CD4-positive, alpha-beta T cell treated with Interferon alpha-2 for 1 hour (primary cell): ENCODE results near the gene SFXN5.
"Not testable (repeated sequence)": the region's sequence is repeated elsewhere in the genome, so short reads cannot be mapped to it uniquely, and the experiment has no call there.

Experiments
- DNase-seq, 2 donors: peaks; one replicate each; pipeline ENCODE4 v3.0.0-alpha.2; 2020 to 2022

The SFXN5 gene

GRCh38 chr2:73078457-73079411 lies 7.2 kb upstream of the SFXN5 start:
- no peak for DNase-seq

DNA sequence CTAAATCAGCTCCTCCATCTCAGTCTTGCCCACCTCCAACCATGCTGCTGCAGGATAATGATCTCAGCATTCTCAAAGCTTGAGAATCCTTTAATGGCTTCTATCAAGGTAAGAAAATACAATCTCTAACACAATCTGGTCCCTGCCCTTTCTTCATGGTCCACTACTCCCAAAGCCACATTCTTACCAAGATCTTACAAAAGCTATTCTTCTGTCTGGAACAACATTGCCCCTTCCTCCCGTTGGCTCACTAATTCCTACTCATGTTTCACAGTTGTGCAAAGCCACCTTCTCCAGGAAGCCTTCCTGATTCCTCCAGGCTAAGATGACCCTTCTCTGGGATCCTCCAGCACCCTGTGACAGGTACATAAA lies 5.9 kb upstream of the SFXN5 start:
- no peak for DNase-seq

DNA sequence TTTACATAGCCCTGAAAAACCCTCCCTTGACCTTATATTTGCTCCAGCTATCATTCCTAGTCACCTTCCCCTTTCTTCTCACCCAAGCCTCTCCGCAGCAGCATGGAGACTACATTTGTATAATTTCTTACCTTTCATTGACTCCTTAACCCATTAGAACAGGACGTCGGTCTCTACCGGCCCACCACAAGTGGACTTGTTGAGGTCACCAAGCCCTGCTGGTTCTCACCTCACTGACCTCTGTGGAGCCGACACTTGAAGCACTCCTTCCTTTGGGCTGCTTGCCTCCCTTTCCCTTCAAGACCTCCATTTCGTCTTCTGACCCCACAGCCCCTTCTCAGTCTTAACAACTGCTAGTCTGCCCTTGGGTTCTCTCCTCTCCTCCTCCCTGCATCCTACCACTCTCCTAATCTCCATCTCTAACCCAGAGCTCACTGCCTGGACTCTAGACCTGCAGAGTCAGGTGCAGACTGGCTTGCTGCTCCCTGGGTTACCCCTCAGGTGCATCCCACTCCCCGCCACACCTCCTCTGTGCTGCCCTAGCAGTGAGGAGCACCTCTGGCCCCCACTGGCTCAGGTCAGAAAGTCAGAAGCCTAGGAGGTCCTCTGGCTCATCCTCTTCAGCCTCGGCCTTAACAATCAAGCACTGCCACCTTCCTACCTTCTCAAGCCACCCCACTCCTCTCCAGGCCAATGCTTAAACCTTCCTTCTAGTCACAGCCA lies 5.3 kb upstream of the SFXN5 start:
- no peak for DNase-seq

DNA sequence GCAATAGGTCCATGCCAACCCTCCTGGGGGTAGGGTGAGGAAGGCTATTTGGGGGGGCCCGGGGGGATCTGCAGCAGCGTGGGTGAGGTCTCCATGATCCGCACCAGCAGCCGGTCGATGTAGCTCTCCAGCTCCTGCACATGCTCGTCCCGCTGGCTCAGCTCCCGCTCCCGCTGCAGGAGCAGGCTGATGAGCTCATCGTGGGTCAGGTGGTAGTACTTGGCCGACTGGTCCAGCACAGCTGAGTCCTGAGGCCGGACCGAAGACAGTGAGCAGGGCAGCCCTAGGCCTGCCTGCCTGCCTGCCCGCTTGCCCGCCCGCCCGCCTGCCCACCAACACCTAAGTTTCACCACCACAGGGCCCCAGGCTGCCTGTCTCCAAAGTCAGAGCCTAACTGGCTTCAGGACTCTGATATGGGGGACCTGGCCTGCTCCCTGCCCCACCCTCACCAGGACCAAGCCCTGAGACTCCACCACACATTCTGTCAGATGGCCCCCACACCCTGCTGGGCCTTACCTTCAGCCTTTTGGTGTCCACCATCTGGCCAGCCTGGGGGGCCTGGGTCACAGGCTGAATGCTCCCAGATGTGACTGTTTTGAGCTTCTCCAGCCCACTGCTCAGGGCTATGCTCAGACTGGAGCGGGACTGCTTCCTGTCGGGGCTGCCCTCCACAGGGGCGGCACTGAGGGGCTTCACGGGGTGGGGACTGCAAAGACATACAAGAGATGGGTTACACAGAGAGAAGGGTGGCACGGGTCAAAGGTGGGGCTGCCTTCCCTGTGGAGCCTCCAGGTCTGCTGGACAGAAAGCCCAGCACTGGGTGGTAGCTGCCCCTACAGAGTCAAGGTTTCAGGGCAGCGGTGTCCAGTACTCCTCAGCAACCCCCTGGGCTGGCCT lies 4.2 kb upstream of the SFXN5 start:
- DNase-seq, result no peak

DNA sequence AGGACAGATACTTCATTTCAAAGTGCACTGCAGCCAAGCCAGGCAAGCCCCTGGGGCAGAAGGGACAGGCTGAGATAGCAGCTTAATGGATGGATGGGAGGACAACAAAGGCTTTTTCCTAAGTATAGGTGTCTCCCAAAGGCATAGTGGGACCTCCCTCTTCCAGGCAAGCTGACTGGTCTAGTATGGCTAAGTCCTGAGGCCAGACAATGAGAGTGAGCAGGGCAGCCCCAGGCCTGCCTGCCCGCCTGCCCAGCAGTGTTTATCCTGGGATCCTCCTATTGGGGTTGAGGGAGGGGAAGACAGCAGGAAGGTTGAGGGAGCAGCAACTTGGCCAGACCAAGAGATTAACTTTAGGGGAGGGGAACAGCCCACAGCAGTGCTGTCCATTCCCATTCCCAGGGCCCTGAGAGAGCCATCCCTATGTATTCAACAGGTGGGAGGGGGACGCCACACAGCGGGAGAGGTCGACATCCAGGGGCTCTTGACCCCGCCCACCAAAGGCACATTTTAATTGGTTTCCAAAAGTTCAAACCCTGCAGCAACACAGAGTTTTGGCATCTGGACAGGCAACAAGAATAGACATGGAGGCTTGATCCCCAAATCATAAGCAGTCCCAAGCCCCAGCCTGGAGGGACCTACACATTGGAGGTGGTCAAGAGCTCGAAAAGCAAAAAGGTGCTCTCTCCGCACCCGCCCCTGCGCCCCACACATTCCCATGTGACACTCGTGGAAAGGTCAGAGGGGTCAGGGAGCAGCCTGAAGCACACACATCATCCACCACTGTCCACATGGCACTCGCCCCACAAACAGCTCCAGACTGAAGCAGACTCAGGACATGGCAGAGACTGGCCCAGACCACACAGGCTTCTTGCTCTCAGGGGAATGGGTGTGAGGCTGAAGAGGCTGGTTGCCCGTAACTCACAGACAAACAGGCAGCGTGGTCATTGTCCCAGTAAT lies 2.9 kb upstream of the SFXN5 start:
- no peak for DNase-seq

GRCh38 chr2:73072416-73072815 lies 904 bp upstream of the SFXN5 start:
- no peak for DNase-seq

DNA sequence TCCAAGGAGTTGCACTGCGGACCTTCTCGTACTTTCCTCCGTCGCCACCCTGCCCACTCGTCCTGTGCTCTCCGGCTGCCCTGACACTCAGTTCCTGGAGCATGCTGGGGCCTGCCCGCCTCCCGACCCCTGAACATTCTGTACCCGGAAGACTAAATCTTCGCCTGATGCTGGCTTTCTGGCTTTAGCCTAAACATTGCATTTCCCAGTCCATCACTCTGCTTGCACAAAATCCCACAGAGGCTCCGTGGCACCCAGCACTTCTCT lies 550 bp upstream of the SFXN5 start:
- DNase-seq, result peak in 1 of 2 donors; percentile 20

DNA sequence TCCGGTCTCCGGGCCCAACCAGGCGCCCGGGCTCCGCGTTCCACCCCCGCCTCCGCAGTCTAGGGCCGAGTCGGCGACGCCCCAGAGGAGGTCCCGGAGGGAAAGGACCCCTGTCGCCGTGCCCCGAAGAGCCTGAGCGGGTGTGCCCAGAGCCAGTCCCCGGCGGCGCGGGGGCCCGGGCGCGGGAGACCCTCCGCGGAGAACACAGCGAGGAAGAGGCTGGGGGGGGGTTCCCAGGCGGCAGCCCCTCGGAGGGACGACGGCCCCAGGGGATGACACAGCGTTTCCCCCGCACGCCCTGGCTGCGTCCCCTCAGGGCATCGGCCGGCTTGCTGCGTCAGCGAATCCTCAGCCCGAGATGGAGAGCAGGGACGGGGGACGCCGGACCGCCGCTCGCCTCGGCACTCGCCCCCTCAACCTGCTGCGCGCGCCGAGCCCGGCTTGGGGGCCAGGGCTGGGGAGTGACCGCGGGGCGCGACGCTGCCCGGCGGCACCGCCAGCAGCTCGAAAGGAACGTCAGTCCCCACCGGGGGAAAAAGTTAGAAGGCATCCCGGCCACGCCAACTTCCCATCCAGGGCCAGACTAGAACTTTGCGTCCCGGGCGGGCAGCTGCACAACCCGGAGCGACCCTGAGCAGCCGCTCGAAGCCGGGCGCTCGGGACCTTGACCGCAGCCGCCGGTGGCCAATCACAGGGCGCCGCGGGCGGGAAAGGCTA lies 711 bp downstream of the SFXN5 start:
- peak in 1 of 2 donors; percentile 36 for DNase-seq

DNA sequence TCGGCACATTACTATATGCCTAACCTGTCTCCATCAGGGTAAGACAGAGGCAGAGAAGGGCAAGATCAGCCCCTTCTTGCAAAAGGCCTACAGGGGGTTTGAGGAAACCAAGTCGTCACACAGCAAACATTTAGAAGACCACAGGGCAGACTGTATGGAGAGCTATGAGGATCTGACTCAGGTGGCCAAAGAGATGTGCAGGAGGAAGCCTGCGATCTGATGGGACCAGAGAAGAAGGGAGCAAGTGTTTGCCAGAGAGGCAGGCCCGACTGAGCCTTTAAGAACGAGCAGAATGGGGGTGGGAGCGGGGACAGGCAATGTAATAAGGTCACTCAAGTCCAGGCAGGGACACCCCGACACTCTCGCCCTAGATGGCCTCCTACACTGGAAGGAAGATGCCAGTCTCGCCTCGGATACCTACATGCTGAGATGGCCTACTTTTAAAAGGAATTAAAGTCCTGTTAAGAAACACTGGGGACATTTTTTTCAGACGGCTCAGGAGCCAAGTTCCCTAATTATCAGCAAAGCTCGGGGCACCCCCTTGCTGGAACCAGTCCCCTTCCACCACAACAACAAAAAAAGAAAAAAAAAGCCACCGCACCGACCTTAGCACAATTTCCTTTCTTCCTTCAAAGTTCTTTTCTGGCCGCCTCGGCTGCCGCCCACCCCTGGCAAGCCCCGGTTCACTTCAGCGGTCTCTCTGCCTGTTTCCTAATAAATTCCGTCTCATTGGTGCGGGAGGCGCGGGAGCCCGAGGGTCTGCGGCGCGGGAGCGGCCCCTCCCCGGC lies 1.5 kb downstream of the SFXN5 start:
- no peak for DNase-seq

- no peak for DNase-seq
These were observed 2.3 kb downstream of the SFXN5 start for GRCh38 chr2:73069041-73069854.

- no peak for DNase-seq
These were observed 3.4 kb downstream of the SFXN5 start for GRCh38 chr2:73068147-73068546.

DNA sequence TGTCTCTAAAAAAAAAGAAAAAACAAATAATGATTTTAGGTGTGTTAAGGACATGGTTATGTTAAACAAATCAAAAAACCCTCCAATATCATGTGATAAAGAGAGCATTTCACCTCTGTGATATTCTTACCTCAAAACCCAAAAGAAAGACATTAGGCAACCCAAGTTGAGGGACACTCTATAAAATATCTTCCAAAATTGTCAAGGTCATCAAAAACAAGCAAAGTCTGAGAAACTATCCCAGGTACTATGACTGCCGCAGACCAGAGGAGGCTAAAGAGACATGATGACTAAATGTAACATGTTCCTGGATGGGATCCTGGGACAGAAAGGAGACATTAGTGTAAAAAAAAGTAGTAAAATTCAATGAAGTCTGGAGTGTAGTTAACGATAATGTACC lies 4.5 kb downstream of the SFXN5 start:
- no peak for DNase-seq

GRCh38 chr2:73065070-73065469 lies 6.4 kb downstream of the SFXN5 start:
- not testable (repeated sequence) for DNase-seq

DNA sequence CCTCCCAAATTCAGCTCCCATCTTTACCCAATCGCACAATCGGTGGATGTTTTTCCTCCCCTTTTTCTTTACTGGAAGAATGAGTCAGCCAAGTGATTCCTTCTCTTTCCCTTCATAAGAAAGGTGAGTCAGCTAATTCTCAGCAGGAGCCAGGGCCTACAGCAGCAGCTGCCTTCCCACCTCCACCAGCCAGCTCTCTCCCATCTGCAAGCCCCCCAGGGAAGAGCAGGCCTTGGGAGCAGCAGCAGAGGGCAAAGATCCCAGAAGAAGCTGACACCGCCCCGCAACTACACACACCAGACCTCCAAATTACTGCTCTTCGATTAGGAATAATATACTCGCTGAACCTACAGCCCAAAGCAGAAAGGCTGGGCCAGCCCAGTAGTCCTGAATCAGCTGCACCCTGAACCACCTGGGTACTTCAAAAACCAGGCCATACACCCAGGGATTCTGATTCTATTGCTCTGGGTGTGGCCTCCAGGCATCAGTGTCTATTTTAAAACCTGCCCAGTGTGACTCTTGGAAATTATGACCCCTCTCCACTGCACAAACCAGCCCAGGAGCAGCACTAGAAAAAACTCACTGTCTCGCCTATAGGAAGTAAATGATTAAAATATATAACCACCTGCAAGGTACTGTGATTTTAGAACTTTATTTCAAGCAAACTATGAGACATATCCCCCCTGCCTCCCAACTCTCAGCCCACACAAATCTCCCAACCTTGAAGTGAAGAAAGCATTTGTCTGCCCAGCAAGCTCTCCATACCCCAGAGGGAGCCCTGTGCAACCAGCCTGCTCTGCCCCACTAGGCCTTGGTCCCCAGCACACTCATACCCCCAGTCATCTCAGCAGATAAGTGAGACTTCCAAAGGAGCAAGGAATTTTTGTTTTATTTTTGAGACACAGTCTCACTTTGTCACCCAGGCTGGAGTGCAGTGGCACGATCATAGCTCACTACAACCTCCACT lies 7.3 kb downstream of the SFXN5 start:
- DNase-seq, result no peak

GRCh38 chr2:73063472-73063871 lies 8.0 kb downstream of the SFXN5 start:
- no peak for DNase-seq

DNA sequence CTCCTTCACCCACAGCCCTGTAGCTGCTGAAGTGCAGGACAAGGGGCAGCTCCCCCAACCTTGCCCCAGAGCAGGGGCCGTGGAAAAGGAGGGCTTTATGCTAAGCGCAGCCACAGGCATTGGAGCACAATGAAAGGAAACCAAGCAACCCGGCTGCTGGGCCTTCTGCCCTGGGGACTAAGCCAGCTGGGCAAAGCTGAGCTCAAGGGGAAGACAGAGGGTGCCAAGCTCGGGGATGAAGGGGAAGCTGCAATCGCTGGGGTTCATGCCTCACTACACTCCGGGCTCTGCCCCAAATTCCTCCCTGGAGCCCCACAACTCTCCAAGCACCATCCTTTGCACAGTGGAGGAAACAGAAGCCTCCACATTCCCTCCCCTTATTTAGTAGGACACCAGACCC lies 12.4 kb downstream of the SFXN5 start:
- no peak for DNase-seq

DNA sequence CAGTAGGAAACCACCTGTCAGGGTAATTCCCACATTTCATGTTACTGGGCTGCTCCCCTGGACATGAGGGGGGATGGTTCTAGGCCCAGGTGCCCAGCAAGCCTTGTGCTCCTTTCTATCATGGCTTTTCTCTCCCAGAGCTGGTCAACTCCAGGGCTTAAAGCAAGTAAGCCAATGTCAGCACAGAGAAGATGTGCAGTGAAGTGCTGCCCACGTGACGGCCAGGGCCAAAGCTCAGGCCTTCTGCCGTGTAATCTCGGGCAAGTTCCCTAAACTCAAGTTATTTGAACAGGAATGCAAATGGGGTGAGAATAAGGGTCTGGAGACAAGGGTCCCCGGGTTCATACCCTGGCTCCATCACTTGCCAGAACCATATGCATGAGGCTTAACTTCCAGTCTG lies 16.5 kb downstream of the SFXN5 start:
- no peak for DNase-seq

DNA sequence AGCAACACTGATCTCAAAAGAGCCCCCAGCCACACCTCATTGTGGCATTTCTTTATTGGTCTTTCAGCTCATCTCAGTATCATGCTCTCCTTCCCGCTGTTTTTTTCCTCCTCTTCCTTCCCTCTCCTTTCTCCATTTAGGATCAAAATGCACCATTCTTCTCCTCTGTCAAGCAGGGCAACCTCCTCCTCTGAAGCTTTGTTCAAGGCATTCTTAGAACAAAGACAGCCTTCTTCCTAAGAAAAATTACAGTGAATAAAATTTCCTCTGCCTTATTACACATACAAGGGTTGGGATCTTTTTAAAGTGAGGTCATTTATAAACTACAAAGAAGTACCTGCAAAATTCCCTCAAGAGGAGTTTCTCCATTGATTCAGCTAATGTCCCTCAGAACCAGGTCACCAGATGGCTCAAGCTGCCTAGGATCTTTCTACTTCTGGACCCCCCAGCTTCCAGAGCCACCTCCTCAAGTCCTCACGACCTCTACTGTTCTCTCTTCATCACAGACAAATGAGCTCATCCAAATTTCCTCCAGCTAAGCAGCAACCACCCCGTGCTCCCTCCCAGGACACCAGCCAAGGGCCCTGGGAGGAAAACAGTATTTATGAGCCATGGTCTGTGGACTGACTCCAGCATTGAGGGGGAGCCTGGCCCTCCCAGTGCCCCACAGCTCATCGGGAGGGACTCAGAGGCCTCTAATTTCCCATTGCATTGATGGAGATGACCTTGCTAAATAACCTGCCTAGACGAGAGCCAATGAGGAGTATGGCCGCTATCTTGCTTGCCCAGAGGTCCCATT lies 18.0 kb downstream of the SFXN5 start:
- DNase-seq, result no peak
